Bronchial epithelial cell (primary cell): ENCODE measurements around the gene CNKSR3. TPM values are rescaled to one million over a fixed set of nuclear protein-coding genes. Genes with fewer than 3 reads are reported as not detected.
"Not testable (repeated sequence)": the region's sequence is repeated elsewhere in the genome, so short reads cannot be mapped to it uniquely, and the experiment has no call there.

Experiments used
- DNase-seq: peaks from one replicate; pipeline ENCODE4 v3.0.0-alpha.2; 2010; ENCODE audit warnings: low read depth
- FAIRE-seq: peaks from 2 replicates; lab custom pipeline; 2011; peaks lifted over from hg19 to GRCh38; lab: Jason Lieb, UNC
- H3K27me3 ChIP-seq: 2 replicates; pipeline ENCODE4 v1.5.1; 2011; ENCODE audit warnings: low read length; ENCODE audit not compliant: control insufficient read depth, insufficient read depth
- H3K36me3 ChIP-seq: 2 replicates; pipeline ENCODE4 v1.5.1; 2011; ENCODE audit warnings: low read length; ENCODE audit not compliant: control insufficient read depth, insufficient read depth
- H3K4me3 ChIP-seq: 2 replicates; pipeline ENCODE4 v1.5.1; 2011; ENCODE audit warnings: mild to moderate bottlenecking, low read depth, low read length, control low read depth
- total RNA-seq: library from RNA; depleted of rRNA; stranded (reverse); fragments of >200 nt; gene quantifications from 2 replicates; pipeline ENCODE4 v1.2.1, GENCODE V29; 2014
- TF ChIP-seq, protein P1 (sequence below): IDR thresholded peaks from 2 replicates; pipeline ENCODE4 v1.5.1; 2011; ENCODE audit warnings: mild to moderate bottlenecking, moderate library complexity, low read length, control low read depth, inconsistent platforms; ENCODE audit not compliant: insufficient read depth, severe bottlenecking

The CNKSR3 gene
- total RNA-seq, 1 donor from 2014 or later: 2.6 TPM

DNA sequence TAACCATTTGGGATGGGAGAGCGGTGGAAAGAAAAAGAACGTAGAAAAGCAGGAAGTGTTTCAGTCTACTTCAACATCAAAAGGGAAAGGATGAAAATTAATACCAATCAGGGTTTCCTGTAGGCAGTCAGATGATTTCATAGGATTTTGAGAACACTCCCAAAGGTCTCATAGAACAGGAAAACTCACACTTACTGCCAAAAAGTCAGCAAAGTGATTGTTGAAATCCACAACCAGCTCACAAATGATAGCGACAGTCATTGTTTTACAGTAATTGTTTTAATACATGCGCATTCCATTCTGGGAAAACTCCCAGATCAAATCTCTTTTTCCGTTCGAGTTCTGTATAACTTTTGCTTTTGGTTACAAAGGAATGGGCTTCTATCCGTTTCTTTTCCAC, 5.3 kb upstream of the CNKSR3 start:
- Histone ChIP-seq H3K27me3 (no peaks in the 10 kb centered on the region), H3K36me3 (no peaks in the 10 kb centered on the region), H3K4me3 (no peak overlapping the region)
- FAIRE-seq (no peak), DNase-seq (no peak)
- TF ChIP-seq, protein P1, sequence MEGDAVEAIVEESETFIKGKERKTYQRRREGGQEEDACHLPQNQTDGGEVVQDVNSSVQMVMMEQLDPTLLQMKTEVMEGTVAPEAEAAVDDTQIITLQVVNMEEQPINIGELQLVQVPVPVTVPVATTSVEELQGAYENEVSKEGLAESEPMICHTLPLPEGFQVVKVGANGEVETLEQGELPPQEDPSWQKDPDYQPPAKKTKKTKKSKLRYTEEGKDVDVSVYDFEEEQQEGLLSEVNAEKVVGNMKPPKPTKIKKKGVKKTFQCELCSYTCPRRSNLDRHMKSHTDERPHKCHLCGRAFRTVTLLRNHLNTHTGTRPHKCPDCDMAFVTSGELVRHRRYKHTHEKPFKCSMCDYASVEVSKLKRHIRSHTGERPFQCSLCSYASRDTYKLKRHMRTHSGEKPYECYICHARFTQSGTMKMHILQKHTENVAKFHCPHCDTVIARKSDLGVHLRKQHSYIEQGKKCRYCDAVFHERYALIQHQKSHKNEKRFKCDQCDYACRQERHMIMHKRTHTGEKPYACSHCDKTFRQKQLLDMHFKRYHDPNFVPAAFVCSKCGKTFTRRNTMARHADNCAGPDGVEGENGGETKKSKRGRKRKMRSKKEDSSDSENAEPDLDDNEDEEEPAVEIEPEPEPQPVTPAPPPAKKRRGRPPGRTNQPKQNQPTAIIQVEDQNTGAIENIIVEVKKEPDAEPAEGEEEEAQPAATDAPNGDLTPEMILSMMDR: no peak

DNA sequence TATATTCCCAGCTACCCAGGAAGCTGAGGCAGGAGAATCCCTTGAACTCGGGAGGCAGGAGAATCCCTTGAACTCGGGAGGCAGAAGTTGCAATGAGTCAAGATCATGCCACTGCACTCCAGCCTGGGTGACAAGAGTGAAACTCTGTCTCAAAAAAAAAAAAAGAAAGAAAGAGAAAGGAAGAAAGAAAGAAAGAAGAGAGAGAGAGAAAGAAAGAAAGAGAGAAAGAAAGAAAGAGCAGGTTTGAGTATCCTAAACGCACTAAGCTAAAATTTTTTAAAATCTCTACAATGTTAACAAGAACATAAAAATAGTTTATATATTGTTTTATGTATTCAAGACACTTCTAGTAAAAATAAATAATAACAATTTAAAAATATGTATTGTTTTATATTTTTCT, 4.6 kb upstream of the CNKSR3 start:
- not testable (repeated sequence) for FAIRE-seq

DNA sequence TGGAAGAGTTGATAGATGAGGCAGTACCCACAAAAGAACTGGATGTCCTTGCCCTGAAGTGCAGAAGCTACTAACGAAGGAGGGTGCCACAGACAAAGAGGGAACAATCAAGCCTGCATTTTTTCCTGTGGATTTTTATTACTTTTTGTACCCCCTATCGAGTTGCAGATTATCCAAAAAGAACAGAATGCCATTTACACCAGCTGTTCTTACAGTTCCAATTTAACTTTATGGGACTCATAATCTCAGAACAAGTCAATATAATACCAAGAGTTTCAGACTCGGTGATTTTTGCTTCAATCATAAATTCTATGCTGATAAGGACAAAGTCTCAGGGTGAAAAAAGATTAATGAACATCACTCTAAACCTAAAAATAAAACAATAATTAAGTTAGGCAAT, 4.0 kb upstream of the CNKSR3 start:
- no peaks in the 10 kb centered on the region for H3K36me3 ChIP-seq
- no peak for FAIRE-seq
- H3K27me3 ChIP-seq: no peaks in the 10 kb centered on the region
- DNase-seq: no peak
- TF ChIP-seq, protein P1: no peak
- H3K4me3 ChIP-seq: no peak overlapping the region

More for the DNA sequence above, 4.6 kb upstream of the CNKSR3 start:
- H3K27me3 ChIP-seq, H3K4me3 ChIP-seq, DNase-seq, H3K36me3 ChIP-seq: not testable (repeated sequence)

DNA sequence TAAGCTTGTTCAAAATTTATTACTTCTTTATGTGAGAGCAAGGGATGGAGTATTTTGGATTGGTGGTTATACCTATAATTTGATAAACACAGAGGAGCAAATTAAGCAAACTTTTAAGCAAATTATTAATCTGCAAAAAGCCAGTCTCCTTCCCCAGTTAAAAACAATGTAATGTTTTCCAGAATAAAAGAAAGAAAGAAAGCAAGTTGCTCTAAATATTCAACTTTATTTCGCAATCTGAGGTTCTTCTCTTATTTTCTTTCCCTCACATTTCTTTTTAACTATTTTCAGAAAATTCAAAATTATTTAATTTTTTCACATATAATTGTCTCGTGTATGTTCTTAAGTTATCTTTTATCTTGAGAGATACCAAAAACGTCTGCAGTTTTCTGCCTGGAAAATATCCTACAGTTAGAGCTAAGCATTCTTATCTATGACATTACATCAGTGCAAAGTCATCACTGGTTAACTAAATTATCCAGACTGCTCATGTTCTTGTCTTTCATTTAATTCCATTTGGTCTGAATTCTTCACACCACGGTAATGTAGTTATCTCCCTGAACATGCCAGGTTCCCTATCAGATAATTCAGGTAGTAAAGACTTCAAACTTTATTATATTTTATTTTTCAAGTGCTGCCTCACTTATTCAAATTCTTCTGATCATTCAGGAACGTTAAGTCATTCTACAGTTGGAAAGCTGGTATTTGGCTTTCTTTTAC, 3.3 kb upstream of the CNKSR3 start:
- H3K4me3 ChIP-seq: no peak overlapping the region
- FAIRE-seq (no peak), DNase-seq (no peak)
- H3K36me3 ChIP-seq: no peaks in the 10 kb centered on the region
- no peaks in the 10 kb centered on the region for H3K27me3 ChIP-seq
- TF ChIP-seq, protein P1: no peak

DNA sequence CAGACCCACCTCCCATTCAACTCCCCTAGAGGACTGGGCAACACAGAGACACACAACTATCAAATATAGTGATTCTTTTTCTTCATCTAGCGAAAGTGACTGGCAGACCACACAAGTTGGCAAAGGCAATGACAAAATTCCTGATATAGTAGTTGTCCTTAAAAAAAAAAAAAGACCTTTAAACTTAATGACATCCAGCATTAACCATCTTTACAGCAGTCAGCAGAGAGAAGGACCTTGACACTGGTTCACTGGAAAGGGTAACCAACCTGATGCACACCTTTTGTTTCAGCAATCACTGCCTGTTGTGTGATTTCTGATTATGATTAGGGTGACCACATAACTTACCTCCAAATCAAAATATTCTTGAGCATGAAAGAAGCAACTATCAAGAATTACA, 1.7 kb upstream of the CNKSR3 start:
- FAIRE-seq: no peak
- no peaks in the 10 kb centered on the region for H3K27me3 ChIP-seq
- TF ChIP-seq, protein P1: no peak
- no peak overlapping the region for H3K4me3 ChIP-seq
- no peak for DNase-seq
- no peaks in the 10 kb centered on the region for H3K36me3 ChIP-seq

DNA sequence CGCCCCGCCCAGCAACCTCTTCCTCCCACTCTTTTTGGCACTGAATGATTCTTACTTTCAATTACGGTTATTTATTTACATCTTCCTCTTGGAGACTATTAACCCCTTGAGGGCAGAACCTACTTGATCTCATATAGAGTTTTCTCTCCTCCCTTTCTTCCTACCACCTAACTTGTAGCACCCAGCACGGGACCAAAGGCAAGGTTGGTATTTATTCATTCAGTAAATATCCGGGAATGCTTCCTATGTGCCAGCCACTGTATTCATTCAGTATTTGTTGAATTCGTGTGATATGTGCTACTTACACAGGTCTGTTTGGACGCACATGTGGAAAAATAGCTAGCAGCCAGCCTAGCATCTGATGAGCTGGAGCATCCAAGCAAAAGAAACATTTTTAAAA, 1.3 kb upstream of the CNKSR3 start:
- no peak for DNase-seq
- no peaks in the 10 kb centered on the region for H3K27me3 ChIP-seq
- H3K4me3 ChIP-seq: no peak overlapping the region
- TF ChIP-seq, protein P1: no peak
- no peaks in the 10 kb centered on the region for H3K36me3 ChIP-seq
- FAIRE-seq: no peak
